Activated T-helper 17 cell treated with anti-CD3 and anti-CD28 coated beads, Interleukin-2, amount 50 U/mL, for 72 hours (primary cell): ENCODE data around the gene MGAT4D. TPM values are rescaled to one million over a fixed set of nuclear protein-coding genes. Genes with fewer than 3 reads are reported as not detected.
"Not testable (repeated sequence)": the region's sequence is repeated elsewhere in the genome, so short reads cannot be mapped to it uniquely, and the experiment has no call there.

Experiments used
- ATAC-seq: fragments of 150-1000 bp; cut with Tn5 transposase; replicated peaks from 2 replicates; pipeline ENCODE4 v1.10.0; 2021; ENCODE audit warnings: mild to moderate bottlenecking, moderate library complexity
- H3K27ac Mint-ChIP-seq: one replicate; pipeline ENCODE4 v1.8.0; 2022; ENCODE audit warnings: mixed read lengths
- H3K27me3 Mint-ChIP-seq: one replicate; pipeline ENCODE4 v1.8.0; 2022; ENCODE audit warnings: mixed read lengths
- H3K36me3 Mint-ChIP-seq: one replicate; pipeline ENCODE4 v1.8.0; 2022; ENCODE audit warnings: low read depth, mild to moderate bottlenecking, mixed read lengths
- H3K4me1 Mint-ChIP-seq: one replicate; pipeline ENCODE4 v1.8.0; 2022; ENCODE audit warnings: mixed read lengths
- H3K4me3 Mint-ChIP-seq: one replicate; pipeline ENCODE4 v1.8.0; 2022; ENCODE audit warnings: mild to moderate bottlenecking, mixed read lengths
- H3K9me3 Mint-ChIP-seq: one replicate; pipeline ENCODE4 v1.8.0; 2022; ENCODE audit warnings: mixed read lengths
- total RNA-seq, 2 donors: library from RNA; stranded (reverse); gene quantifications; one replicate each; pipeline ENCODE4 v1.2.3, GENCODE V29; 2022

Gene MGAT4D
- total RNA-seq, 2 donors from 2014 or later: not detected

DNA sequence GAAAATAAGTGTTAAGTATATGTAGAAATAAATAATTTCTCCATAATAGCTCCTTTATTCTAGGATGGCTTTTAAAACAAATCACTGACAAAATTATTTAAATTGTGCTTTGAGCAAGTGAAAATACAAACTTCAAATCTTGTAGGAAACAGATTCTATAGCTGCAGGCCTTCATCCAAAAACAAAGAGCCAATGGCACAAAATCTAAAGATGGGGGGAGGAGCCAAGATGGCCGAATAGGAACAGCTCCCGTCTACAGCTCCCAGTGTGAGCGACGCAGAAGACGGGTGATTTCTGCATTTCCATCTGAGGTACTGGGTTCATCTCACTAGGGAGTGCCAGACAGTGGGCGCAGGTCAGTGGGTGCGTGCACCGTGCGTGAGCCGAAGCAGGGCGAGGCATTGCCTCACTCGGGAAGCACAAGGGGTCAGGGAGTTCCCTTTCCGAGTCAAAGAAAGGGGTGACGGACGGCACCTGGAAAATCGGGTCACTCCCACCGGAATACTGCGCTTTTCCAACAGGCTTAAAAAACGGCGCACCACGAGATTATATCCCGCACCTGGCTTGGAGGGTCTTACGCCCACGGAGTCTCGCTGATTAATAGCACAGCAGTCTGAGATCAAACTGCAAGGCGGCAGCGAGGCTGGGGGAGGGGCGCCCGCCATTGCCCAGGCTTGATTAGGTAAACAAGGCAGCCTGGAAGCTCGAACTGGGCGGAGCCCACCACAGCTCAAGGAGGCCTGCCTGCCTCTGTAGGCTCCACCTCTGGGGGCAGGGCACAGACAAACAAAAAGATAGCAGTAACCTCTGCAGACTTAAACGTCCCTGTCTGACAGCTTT is 84.7 kb downstream of the MGAT4D start:
- H3K4me3 Mint-ChIP-seq, H3K36me3 Mint-ChIP-seq, H3K9me3 Mint-ChIP-seq, H3K4me1 Mint-ChIP-seq, ATAC-seq, H3K27ac Mint-ChIP-seq: not testable (repeated sequence)
- H3K27me3 Mint-ChIP-seq: peaks cover 20% of the 10 kb centered on the region

DNA sequence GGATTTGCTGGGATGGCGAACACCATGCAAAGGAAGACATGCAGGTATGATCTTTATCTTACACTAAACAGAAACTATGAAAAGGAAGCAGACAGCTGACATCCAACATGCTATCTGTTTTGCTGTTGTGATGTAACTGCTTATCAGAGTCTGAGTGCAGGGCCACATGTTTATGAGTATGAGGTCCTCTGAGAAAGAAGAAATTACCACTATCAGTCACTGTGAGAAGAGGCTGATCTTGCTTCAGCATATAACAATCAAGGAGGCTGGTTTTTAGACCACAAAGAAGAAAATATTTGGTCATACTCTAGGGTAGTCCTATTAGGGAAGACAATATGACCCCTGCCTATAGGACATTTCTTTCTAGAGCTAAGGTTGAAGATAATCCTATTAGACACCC is 89.1 kb downstream of the MGAT4D start:
- no peak for ATAC-seq
- Mint-ChIP-seq H3K27me3 (peaks cover 26% of the 10 kb centered on the region), H3K4me3 (no peak overlapping the region), H3K36me3 (no peaks in the 10 kb centered on the region), H3K4me1 (no peaks in the 10 kb centered on the region), H3K27ac (no peak overlapping the region), H3K9me3 (no peaks in the 10 kb centered on the region)

DNA sequence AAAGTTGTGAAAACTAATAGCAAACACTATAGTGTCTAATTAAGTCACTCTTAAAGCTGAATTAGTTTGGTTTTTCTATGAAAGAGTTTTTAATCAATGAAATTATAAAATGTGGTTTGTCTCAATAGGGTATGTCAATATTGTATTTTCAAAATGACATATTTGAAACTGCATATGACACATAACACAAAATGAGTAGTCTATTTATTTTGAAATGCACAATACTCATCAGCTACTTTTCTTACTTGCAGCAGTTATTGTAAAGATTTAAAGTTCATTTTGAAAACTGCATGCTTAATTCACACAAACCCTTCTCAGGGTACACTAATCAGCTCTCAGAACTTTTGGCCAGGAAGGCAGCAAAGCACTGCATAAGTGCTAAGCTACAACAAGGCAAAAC is 91.8 kb downstream of the MGAT4D start:
- ATAC-seq: peak; percentile 26
- H3K4me1 Mint-ChIP-seq: no peaks in the 10 kb centered on the region
- no peak overlapping the region for H3K27ac Mint-ChIP-seq
- H3K4me3 Mint-ChIP-seq: no peak overlapping the region
- H3K9me3 Mint-ChIP-seq: no peaks in the 10 kb centered on the region
- H3K27me3 Mint-ChIP-seq: peaks cover 21% of the 10 kb centered on the region
- no peaks in the 10 kb centered on the region for H3K36me3 Mint-ChIP-seq

DNA sequence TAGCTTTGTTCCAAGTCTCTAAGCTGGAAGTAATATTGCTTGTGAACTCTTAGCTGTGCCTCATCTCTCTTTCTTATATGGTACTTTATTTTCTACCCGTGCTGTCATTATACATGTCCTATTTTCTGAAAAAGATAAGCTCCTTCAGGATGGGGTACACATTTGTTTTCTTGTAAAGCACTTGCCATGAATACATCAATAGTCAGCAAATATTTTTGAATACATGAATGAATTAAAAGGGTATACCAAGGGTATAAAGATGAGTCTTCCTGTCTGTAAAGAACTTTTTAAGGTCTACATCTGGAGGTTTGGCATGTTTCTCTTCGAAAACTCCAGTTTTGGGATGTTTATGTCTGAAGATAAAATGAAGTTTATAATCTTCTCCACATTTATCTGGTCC is 98.0 kb downstream of the MGAT4D start:
- Mint-ChIP-seq H3K9me3 (no peaks in the 10 kb centered on the region), H3K4me1 (no peaks in the 10 kb centered on the region), H3K27me3 (peaks cover 22% of the 10 kb centered on the region), H3K36me3 (no peaks in the 10 kb centered on the region), H3K4me3 (no peak overlapping the region), H3K27ac (no peak overlapping the region)
- no peak for ATAC-seq

DNA sequence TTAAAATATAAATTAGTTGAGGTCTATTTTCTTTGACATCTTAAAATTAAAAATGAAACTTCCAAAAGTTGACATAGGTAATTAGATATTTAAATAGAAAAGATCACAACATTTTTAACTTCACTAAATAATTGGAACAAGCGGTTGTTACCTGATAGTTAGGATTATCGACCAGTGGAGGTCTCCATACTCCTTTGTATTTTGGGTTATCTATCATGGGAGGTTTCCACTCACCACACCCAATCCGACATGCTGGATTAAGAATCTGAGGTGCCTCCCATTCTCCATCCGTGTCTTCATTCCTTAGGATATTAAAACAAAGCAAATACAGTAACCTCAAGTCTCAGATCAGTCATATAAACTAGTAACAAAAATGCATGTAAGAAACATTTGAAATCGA is 102.4 kb downstream of the MGAT4D start:
- H3K9me3 Mint-ChIP-seq: no peaks in the 10 kb centered on the region
- no peak overlapping the region for H3K27ac Mint-ChIP-seq
- no peak for ATAC-seq
- peaks cover 19% of the 10 kb centered on the region for H3K27me3 Mint-ChIP-seq
- no peak overlapping the region for H3K4me3 Mint-ChIP-seq
- no peaks in the 10 kb centered on the region for H3K4me1 Mint-ChIP-seq
- H3K36me3 Mint-ChIP-seq: no peaks in the 10 kb centered on the region

Other genes with a start within 250 kb of the MGAT4D start
- gene SCOC, start 124.6 kb downstream of the MGAT4D start, total RNA-seq: 10 to 100 TPM; 28.5 to 35.7 TPM
- under 1 TPM; 0.08 to 0.37 TPM for gene CLGN, start 70.6 kb downstream of the MGAT4D start, total RNA-seq
- gene ELMOD2, start 25.9 kb upstream of the MGAT4D start, total RNA-seq: 10 to 100 TPM; 10.7 to 15.1 TPM
- not detected for gene UCP1, start 70.7 kb upstream of the MGAT4D start, total RNA-seq